HG02885 (cell line): ENCODE data around the gene UBAP2L.
"Not testable (repeated sequence)": the region's sequence is repeated elsewhere in the genome, so short reads cannot be mapped to it uniquely, and the experiment has no call there.

Experiments
- ATAC-seq: cut with Tn5 transposase; IDR thresholded peaks from one replicate; pipeline ENCODE4 v1.9.1; 2021; ENCODE audit warnings: mild to moderate bottlenecking; ENCODE audit not compliant: unreplicated experiment, poor library complexity

Gene UBAP2L

GRCh38 chr1:154301582-154301981, 80.8 kb downstream of the UBAP2L start:
- ATAC-seq = no peak

- no peak for ATAC-seq
Observed at GRCh38 chr1:154304664-154305337, 84.0 kb downstream of the UBAP2L start.

- ATAC-seq = no peak
Observed at GRCh38 chr1:154306151-154306550, 85.4 kb downstream of the UBAP2L start.

GRCh38 chr1:154307670-154308270, 87.0 kb downstream of the UBAP2L start:
- ATAC-seq = not testable (repeated sequence)

GRCh38 chr1:154309136-154309535, 88.4 kb downstream of the UBAP2L start:
- not testable (repeated sequence) for ATAC-seq

GRCh38 chr1:154312229-154313065, 91.7 kb downstream of the UBAP2L start:
- ATAC-seq = not testable (repeated sequence)

GRCh38 chr1:154313066-154313356, 92.3 kb downstream of the UBAP2L start:
- ATAC-seq = no peak

GRCh38 chr1:154314226-154314625, 93.5 kb downstream of the UBAP2L start:
- not testable (repeated sequence) for ATAC-seq

GRCh38 chr1:154316704-154317103, 95.9 kb downstream of the UBAP2L start:
- ATAC-seq = no peak

- ATAC-seq = no peak
Observed at GRCh38 chr1:154318386-154318785, 97.6 kb downstream of the UBAP2L start.
